Measurements from ENCODE around the gene CLBA1.

DNA sequence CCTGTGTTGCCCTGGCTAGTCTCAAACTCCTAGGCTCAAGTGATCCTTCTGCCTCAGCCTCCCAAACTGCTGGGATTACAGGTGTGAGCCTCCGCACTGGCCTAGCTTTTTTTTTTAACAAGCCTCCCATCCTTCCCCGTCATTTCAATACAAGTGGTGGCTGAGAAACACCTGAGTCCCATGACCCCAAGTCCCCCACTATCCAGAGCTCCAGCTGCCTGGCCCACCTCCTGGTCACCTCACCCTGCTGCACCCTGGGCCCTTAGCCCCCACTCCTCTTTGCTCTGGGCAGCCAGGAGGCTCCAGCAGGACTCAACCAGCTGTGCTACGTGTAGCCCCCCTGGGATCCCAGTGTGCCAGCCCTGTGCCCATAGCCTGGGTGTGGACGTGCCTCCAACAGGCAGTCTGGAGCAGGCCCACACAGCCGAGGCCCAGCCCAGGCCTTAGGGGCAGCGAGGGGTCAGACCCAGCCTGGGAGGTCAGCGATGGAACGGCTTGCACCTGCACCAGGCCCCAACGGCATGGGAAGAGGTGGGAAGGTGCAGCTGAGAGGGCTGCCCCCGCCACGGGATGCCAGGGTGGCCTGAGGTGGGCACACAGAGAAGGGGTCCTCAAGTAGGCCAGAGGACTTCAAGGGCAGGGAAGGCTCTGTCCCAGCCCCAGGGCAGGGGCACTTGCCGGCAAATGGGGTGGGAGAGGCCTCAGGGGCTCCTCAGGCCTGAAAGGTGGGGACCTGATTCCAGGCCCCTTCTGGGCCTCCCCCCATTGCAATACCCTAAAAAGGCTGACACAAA lies 13.9 kb upstream of the CLBA1 start:
- TF ChIP-seq, protein P1, sequence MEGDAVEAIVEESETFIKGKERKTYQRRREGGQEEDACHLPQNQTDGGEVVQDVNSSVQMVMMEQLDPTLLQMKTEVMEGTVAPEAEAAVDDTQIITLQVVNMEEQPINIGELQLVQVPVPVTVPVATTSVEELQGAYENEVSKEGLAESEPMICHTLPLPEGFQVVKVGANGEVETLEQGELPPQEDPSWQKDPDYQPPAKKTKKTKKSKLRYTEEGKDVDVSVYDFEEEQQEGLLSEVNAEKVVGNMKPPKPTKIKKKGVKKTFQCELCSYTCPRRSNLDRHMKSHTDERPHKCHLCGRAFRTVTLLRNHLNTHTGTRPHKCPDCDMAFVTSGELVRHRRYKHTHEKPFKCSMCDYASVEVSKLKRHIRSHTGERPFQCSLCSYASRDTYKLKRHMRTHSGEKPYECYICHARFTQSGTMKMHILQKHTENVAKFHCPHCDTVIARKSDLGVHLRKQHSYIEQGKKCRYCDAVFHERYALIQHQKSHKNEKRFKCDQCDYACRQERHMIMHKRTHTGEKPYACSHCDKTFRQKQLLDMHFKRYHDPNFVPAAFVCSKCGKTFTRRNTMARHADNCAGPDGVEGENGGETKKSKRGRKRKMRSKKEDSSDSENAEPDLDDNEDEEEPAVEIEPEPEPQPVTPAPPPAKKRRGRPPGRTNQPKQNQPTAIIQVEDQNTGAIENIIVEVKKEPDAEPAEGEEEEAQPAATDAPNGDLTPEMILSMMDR (IDR thresholded peaks at IDR 0.05; ENCODE audit: low read length): no peak
- TF ChIP-seq EZH2 (optimal IDR thresholded peaks at IDR 0.05; ENCODE audit: low read depth, low read length): no peak

All from MM.1S (cell line).